Posterior cingulate gyrus (tissue), 11 donors: ENCODE results near the gene SPTBN4.
"Not testable (repeated sequence)": the region's sequence is repeated elsewhere in the genome, so short reads cannot be mapped to it uniquely, and the experiment has no call there.

Experiments used
- DNase-seq, 10 donors: peaks; one replicate each; pipeline versions ENCODE4 v3.0.0 to v3.0.0-alpha.2; 2020 to 2021; ENCODE audit warnings: mixed read lengths in 3 of 10
- intact Hi-C: fragments of 100-400 bp; cut with DNase I; formaldehyde crosslinking; loops from one replicate; pipeline ENCODE4 v1.15.1; 2023

SPTBN4 gene

DNA sequence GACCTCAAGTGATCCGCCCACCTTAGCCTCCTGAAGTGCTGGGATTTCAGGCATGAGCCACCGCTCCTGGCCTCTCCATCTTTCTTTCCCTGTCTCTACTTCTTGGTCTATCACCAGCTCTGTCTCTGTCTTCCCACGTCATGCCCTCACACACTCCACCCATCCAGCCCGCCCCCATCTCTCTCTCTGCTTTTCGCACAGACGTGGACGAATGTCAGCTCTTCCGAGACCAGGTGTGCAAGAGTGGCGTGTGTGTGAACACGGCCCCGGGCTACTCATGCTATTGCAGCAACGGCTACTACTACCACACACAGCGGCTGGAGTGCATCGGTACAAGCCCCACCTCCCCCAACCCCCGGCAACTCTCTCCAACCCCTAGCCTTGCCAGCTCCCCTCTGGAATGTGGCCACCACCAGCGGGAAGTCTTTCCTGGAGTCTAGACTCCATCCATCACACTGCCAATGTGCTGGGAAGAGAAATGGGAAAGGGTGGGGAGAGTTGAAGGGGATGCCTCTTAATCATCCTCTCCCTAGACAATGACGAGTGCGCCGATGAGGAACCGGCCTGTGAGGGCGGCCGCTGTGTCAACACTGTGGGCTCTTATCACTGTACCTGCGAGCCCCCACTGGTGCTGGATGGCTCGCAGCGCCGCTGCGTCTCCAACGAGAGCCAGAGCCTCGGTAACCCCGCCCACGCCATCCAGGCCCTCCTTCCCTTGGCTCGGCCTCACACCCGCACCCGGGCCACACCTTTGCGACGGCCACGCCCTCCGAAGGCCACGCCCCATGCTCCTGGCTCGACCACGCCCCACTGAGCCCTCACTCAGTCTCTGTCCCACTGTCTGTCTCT lies 156.8 kb downstream of the SPTBN4 start:
- DNase-seq: peak in 1 of 10 donors; percentile 75
- intact Hi-C loops: no loop called here

DNA sequence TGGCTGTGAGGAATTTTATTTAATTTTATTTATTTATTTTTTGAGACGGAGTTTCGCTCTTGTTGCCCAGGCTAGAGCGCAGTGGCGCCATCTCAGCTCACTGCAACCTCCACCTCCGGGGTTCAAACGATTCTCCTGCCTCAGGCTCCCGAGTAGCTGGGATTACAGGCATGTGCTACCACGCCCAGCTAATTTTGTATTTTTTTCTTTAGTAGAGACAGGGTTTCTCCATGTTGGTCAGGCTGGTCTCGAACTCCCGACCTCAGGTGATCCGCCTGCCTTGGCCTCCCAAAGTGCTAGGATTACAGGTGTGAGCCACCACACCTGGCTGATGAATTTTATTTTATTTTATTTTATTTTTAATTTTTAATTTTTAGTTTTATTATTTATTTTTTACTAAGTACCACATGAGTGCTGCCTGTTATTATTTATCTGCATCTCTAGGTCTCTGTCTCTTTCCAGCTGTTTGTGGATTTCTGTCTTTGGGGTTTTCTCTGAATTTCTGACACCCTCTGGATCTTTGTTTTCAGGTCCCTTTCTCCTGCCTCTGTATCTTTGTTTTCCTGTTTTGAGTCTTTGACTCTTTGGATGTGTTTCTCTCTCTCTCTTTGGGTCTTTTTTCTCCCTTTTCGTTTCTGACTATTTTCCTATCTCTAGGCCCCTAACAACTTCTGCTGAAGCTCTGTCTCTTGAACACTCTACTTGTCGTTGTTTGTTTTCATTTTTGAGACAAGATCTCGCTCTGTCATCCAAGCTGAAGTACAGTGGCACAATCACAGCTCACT lies 157.8 kb downstream of the SPTBN4 start:
- intact Hi-C loops, DNase-seq: not testable (repeated sequence)

DNA sequence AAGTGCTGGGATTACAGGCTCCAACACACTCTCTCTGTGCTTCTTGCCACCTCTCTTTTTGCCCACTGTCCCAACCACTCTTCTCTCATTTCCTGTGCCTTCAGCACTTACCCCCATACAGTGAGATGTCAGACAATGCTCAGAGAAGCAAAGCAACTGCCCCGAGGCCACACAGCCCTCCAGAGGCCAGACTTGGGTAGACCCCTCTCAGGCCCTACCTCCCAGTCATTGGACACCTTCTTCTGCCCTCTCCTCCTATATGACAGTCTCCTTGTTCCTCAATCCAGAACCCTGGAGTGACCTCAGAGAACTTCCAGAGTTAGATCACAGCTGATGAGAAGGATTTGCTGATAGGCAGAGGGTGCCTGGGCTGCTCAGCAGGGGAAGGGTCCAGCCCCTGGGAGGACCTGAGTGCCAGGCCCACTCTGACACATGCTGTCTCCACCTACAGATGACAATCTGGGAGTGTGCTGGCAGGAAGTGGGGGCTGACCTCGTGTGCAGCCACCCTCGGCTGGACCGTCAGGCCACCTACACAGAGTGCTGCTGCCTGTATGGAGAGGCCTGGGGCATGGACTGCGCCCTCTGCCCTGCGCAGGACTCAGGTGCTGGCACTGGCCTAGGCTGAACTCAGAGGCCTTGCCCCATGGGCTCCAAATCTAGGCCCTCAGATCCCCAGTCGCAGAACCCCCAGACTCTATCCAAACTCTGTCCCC lies 158.8 kb downstream of the SPTBN4 start:
- DNase-seq: peak in 1 of 10 donors; percentile 55

More for the DNA sequence above, 158.8 kb downstream of the SPTBN4 start:
- intact Hi-C loops: no loop called here
